ENCODE measurements around the gene ZNF492.
"Not testable (repeated sequence)": the region's sequence is repeated elsewhere in the genome, so short reads cannot be mapped to it uniquely, and the experiment has no call there.

Gene ZNF492

GRCh38 chr19:22617614-22618320 is 16.4 kb upstream of the ZNF492 start:
- DNase-seq (ENCODE audit: low read depth) = no peak

GRCh38 chr19:22619371-22619770 is 14.8 kb upstream of the ZNF492 start:
- no peak for DNase-seq (ENCODE audit: low read depth)

- DNase-seq (ENCODE audit: low read depth) = no peak
Measured at GRCh38 chr19:22619932-22620331, 14.2 kb upstream of the ZNF492 start.

- DNase-seq (ENCODE audit: low read depth) = no peak
Measured at GRCh38 chr19:22620401-22620800, 13.7 kb upstream of the ZNF492 start.

- no peak for DNase-seq (ENCODE audit: low read depth)
Measured at GRCh38 chr19:22620912-22621311, 13.2 kb upstream of the ZNF492 start.

- DNase-seq (ENCODE audit: low read depth) = no peak
Measured at GRCh38 chr19:22622020-22622419, 12.1 kb upstream of the ZNF492 start.

GRCh38 chr19:22622901-22623840 is 11.0 kb upstream of the ZNF492 start:
- DNase-seq (ENCODE audit: low read depth) = no peak

GRCh38 chr19:22623841-22624221 is 10.3 kb upstream of the ZNF492 start:
- DNase-seq (ENCODE audit: low read depth) = no peak

- DNase-seq (ENCODE audit: low read depth) = no peak
Measured at GRCh38 chr19:22625266-22626035, 8.7 kb upstream of the ZNF492 start.

- DNase-seq (ENCODE audit: low read depth) = no peak
Measured at GRCh38 chr19:22627526-22627925, 6.6 kb upstream of the ZNF492 start.

GRCh38 chr19:22628401-22628800 is 5.7 kb upstream of the ZNF492 start:
- DNase-seq (ENCODE audit: low read depth) = no peak

- DNase-seq (ENCODE audit: low read depth) = no peak
Measured at GRCh38 chr19:22634450-22634827, 315 bp downstream of the ZNF492 start.

- DNase-seq (ENCODE audit: low read depth) = not testable (repeated sequence)
Measured at GRCh38 chr19:22685493-22685892, 51.4 kb downstream of the ZNF492 start.

GRCh38 chr19:22702661-22703060 is 68.5 kb downstream of the ZNF492 start:
- not testable (repeated sequence) for DNase-seq (ENCODE audit: low read depth)

- not testable (repeated sequence) for DNase-seq (ENCODE audit: low read depth)
Measured at GRCh38 chr19:22703096-22703495, 69.0 kb downstream of the ZNF492 start.

GRCh38 chr19:22708983-22709382 is 74.9 kb downstream of the ZNF492 start:
- DNase-seq (ENCODE audit: low read depth) = no peak
